SK-N-MC (cell line): ENCODE results near the gene PHKB.

Experiments
- DNase-seq: peaks from one replicate; pipeline ENCODE4 v3.0.0-alpha.2; 2011; ENCODE audit warnings: low read depth, low spot score
- H3K27ac ChIP-seq: fragments of 200-600 bp; sonication (generic); 2 replicates; pipeline ENCODE4 v1.5.1; 2016; ENCODE audit warnings: mixed run types
- H3K36me3 ChIP-seq: fragments of 200-600 bp; sonication (generic); 2 replicates; pipeline ENCODE4 v1.6.1; 2017; ENCODE audit warnings: antibody characterized with exemption, low read length, mixed read lengths; ENCODE audit not compliant: insufficient read depth
- H3K4me3 ChIP-seq: fragments of 200-600 bp; sonication (generic); 2 replicates; pipeline ENCODE4 v1.5.1; 2016
- H3K9ac ChIP-seq: fragments of 200-600 bp; sonication (generic); 2 replicates; pipeline ENCODE4 v1.8.0; 2017; ENCODE audit warnings: mixed run types, mixed read lengths; ENCODE audit not compliant: insufficient read length
- H3K9me3 ChIP-seq: fragments of 200-600 bp; sonication (generic); 2 replicates; pipeline ENCODE4 v1.6.1; 2017; ENCODE audit warnings: low read depth, mild to moderate bottlenecking, antibody characterized with exemption, low read length, moderate library complexity, mixed read lengths
- EZH2 ChIP-seq: fragments of 200-600 bp; sonication (generic); IDR thresholded peaks from one replicate; pipeline ENCODE4 v1.6.1; 2017; ENCODE audit warnings: antibody characterized with exemption
- FOXP2 ChIP-seq: optimal IDR thresholded peaks from 2 replicates; pipeline ENCODE3; 2011; ENCODE audit warnings: mild to moderate bottlenecking, moderate library complexity; ENCODE audit not compliant: insufficient read depth; ENCODE audit errors: extremely low read length, control extremely low read depth
- POLR2AphosphoS5 ChIP-seq: IDR thresholded peaks from 2 replicates; pipeline ENCODE4 v1.6.1; 2012; ENCODE audit warnings: mild to moderate bottlenecking, low read depth, low read length, borderline replicate concordance

PHKB gene

GRCh38 chr16:47492428-47493377 is 31.6 kb downstream of the PHKB start:
- H3K4me3 ChIP-seq: no peak overlapping the region
- no peak overlapping the region for H3K27ac ChIP-seq
- TF ChIP-seq FOXP2: no peak
- no peak for TF ChIP-seq EZH2
- TF ChIP-seq POLR2AphosphoS5: no peak
- H3K36me3 ChIP-seq: no peaks in the 10 kb centered on the region
- DNase-seq: no peak
- H3K9ac ChIP-seq: no peak overlapping the region
- H3K9me3 ChIP-seq: no peaks in the 10 kb centered on the region

- Histone ChIP-seq H3K27ac (no peak overlapping the region), H3K4me3 (no peak overlapping the region), H3K9ac (no peak overlapping the region), H3K9me3 (no peaks in the 10 kb centered on the region), H3K36me3 (no peaks in the 10 kb centered on the region)
- DNase-seq: no peak
- TF ChIP-seq POLR2AphosphoS5: no peak
- no peak for TF ChIP-seq FOXP2
- TF ChIP-seq EZH2: no peak
Measured at GRCh38 chr16:47493381-47494337, 32.5 kb downstream of the PHKB start.

- TF ChIP-seq FOXP2 (no peak), EZH2 (no peak), POLR2AphosphoS5 (no peak)
- no peak overlapping the region for H3K9ac ChIP-seq
- H3K27ac ChIP-seq: no peak overlapping the region
- H3K9me3 ChIP-seq: no peaks in the 10 kb centered on the region
- H3K36me3 ChIP-seq: no peaks in the 10 kb centered on the region; the same call in 1 of the 2 replicates
- no peak for DNase-seq
- H3K4me3 ChIP-seq: no peak overlapping the region
Measured at GRCh38 chr16:47499080-47499699, 38.1 kb downstream of the PHKB start.

- H3K36me3 ChIP-seq: no peaks in the 10 kb centered on the region; the same call in 1 of the 2 replicates
- no peak overlapping the region for H3K9ac ChIP-seq
- TF ChIP-seq POLR2AphosphoS5 (no peak), EZH2 (no peak), FOXP2 (no peak)
- no peaks in the 10 kb centered on the region for H3K9me3 ChIP-seq
- DNase-seq: no peak
- H3K27ac ChIP-seq: no peak overlapping the region
- H3K4me3 ChIP-seq: no peak overlapping the region
Measured at GRCh38 chr16:47499700-47500264, 38.7 kb downstream of the PHKB start.

GRCh38 chr16:47503936-47504335 is 42.8 kb downstream of the PHKB start:
- TF ChIP-seq EZH2: no peak
- TF ChIP-seq FOXP2: no peak
- TF ChIP-seq POLR2AphosphoS5: no peak
- Histone ChIP-seq H3K4me3 (no peak overlapping the region), H3K27ac (no peak overlapping the region), H3K36me3 (no peaks in the 10 kb centered on the region; the same call in 1 of the 2 replicates), H3K9ac (no peak overlapping the region), H3K9me3 (no peaks in the 10 kb centered on the region)
- no peak for DNase-seq

GRCh38 chr16:47504599-47504998 is 43.5 kb downstream of the PHKB start:
- H3K27ac ChIP-seq: no peak overlapping the region
- DNase-seq: no peak
- H3K4me3 ChIP-seq: no peak overlapping the region
- no peak for TF ChIP-seq POLR2AphosphoS5
- no peak for TF ChIP-seq FOXP2
- no peak for TF ChIP-seq EZH2
- no peaks in the 10 kb centered on the region for H3K9me3 ChIP-seq
- H3K9ac ChIP-seq: no peak overlapping the region
- no peaks in the 10 kb centered on the region; the same call in 1 of the 2 replicates for H3K36me3 ChIP-seq

GRCh38 chr16:47506800-47507199 is 45.7 kb downstream of the PHKB start:
- Histone ChIP-seq H3K27ac (no peak overlapping the region), H3K4me3 (no peak overlapping the region), H3K36me3 (no peaks in the 10 kb centered on the region; the same call in 1 of the 2 replicates), H3K9ac (no peak overlapping the region), H3K9me3 (no peaks in the 10 kb centered on the region)
- TF ChIP-seq EZH2: no peak
- no peak for TF ChIP-seq FOXP2
- TF ChIP-seq POLR2AphosphoS5: no peak
- DNase-seq: no peak
